Endometrium (tissue), 2 donors: ENCODE results near the gene ARHGAP40.

Experiments
- FAIRE-seq: peaks from 2 replicates; lab custom pipeline; 2012; peaks lifted over from hg19 to GRCh38; lab: Jason Lieb, UNC
- donor health status: control.
- donor health status: control.

The ARHGAP40 gene

DNA sequence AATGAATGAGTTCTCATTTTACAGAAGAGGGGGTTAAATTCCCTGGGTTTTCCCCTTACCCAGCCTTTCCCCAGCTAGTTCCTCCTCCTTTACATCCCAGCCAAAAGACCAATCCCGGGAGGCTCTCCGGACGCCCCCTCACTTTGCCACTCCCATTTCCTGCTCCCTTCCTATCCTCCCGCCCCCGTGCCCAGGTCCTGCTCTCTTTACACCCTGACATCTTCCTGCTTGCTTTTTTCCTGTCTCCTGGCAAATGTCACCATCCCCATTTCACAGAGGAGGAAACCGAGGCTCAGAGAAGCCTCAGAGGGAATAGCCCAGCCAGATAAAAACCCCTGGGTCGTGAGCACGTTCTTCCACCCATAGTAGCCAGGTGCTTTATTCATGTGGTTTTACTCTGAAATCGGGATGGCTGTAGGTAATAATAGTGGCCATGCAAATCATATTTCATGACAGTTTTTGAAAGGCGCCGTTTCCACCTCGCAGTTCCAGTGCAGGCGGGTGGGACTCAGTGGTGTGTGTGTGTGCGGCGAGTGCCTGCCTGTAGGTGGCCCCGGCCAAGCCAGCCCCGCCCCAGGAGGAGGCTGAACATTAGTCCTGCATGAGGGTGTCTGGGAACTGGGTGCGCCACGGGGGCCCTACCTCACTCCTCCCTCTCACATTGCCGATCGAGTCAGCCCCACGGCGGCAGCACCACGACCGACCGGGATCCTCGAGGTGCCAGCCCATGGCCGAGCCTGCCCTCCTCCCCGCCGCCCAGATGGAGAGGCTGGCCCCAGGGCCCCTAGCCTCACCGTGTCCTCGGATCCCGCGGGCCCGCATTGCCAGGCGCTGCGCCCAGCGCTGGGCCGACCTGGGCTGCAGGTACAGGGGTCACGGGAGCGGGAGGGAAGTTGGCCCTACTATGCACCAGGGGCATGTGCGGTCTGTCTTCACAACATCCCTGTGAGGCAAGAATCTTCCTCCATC lies at the start of gene ARHGAP40:
ARHGAP40 (plus strand) TSS at position 594 of the 969 bp plus-strand sequence.
- FAIRE-seq: no peak

DNA sequence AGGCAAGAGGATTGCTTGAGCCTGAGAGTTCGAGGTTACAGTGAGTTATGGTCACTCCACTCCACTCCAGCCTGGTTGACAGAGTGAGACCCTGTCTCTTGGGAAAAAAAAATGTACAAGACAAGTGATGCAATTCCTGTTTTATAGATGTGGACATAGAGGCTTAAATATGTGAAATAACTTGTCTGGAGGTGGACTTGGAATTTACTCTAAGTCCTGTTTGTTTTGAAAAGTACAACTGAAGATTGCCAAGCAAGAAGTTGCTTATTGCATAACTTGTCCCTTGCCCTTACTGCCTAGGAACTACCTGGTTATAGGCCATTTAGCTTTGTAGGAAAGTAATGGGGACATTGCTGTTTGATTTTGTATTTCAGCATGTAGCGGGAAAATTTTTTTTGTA lies 46.6 kb upstream of the ARHGAP40 start:
- FAIRE-seq: no peak

DNA sequence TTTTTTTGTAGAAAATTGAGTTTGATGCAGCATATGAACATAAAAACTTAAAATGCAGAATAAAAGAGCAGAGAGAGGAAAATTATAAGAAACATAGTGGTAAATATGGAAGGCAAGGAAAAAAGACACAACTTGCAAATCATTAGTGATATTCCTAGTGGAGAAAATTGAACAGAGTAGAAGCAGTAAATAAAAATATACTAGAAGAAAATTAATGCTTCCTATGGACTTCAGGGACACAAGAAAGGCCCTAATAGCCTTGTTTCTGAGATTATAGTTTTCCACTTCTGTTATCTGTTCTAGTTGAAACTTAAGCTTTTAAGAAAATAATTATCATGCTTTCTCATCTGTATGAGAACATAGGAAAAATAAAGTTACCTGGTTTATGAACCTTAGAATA lies 46.2 kb upstream of the ARHGAP40 start:
- FAIRE-seq: no peak

DNA sequence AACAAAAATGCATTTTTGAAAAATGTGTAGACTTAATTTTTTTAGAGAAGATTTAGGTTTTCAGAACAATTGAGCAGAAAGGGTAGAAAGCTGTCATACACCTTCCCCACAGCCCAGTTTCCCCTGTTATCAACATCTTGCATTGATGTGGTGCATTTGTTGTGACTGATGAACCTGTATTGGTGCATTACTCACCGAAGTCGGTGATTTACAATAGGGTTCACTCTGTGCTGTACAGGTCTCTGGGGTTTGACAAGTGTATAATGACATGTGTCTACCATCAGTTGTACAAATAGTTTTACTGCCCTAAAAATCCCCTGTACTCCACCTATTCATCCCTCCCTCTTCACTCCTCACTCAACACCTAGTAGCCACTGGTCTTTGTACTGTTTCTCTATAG lies 44.4 kb upstream of the ARHGAP40 start:
- FAIRE-seq: no peak

DNA sequence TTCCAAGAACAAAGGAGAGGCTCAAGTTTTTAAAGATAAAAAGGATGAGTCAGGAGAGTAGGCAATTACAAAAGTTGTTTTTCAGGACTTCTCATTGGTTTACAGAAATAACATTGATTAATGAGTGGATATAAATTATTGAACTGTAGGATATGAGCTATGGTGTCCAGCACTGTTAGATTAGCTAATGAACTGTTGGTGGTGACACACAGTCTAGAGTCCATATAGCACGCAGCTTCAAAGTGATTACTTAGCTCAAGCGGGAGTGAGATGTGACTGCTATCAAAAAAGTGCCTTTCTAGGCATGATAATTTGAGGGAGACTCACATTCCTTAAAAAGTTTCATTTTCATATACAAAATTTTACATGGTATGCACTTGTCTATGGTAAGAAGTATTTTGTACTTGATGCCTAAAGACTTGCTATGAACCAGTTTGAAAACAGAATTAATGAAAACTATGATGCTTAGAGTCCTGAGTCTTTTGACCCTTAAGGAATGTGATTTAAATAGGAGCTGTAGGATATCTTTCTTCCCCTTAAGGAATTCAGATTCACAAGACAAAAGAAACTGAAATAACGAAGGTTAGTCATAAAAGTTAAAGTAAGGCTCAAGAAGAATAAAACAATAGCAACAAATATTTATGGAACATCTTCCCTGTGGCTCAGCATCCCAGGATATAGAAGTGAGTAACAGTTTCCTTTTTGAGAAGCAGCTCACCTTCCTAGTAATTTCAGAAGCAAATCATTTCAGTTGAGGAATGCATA lies 42.8 kb upstream of the ARHGAP40 start:
- FAIRE-seq: no peak

DNA sequence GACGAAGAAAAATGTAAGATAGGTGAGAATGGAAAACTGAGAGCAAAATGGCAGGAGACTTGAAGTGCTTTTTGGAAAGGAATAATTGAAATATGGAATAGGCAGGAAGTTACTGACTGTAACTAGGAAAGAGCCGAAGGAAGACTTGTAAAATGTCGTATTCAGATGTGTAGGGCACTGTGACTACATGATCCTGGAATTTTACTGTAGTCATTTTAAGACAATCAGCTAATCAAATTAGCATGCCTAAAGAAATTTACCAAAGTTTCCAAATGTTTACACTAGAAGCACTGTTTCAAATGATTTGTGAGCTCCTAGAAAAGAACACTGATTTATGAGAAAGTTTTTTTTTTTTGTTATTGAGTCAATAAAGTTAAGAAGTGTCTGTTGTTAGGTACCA lies 41.8 kb upstream of the ARHGAP40 start:
- FAIRE-seq: no peak

DNA sequence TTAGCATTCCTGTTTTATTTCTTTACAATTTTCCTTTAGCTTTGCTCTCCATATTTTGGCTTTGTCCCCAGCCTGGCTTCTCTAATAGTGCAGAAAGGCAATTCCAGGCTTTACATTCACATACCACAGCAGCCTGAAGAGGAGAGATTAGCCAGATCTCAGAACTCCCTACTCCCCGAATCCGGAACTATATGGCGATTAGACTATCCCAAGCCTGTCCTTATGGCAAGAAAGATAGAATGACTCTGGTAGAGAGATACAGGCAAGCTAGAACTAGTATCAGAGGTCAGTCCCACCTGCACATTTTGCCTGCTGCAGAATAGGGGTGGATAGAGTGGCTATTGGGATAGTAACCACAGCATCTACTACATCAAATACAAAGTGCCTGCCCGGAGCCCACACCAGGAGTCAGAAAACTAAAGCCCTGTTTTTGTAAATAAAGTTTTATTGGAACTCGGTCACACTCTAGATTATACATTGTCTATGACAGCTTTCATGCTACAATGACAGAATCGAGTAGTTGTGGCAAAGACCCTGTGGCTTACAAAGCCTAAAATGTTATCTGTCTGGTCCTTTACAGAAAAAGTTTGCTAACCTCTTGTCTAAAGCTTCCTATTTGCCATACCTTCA lies 37.7 kb upstream of the ARHGAP40 start:
- no peak for FAIRE-seq

DNA sequence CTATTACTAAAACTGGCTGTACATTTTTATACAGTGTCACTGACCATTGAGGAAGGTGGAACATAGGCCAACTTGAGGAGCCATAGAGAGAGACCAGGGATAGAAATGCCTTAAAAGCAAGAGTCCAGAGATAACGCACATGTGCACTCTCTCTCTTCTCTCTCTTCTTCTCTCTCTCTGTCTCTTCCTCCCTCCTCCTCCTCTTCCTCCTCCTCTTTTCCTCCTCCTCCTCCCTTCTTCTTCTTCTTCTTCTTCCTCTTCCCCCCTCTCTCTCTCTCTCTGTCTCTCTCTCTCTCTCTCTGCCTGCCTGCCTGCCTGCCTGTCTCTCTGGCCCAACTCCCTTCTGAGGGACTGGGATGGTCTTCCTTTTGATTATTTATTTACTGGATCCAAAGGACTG lies 36.9 kb upstream of the ARHGAP40 start:
- FAIRE-seq: no peak

DNA sequence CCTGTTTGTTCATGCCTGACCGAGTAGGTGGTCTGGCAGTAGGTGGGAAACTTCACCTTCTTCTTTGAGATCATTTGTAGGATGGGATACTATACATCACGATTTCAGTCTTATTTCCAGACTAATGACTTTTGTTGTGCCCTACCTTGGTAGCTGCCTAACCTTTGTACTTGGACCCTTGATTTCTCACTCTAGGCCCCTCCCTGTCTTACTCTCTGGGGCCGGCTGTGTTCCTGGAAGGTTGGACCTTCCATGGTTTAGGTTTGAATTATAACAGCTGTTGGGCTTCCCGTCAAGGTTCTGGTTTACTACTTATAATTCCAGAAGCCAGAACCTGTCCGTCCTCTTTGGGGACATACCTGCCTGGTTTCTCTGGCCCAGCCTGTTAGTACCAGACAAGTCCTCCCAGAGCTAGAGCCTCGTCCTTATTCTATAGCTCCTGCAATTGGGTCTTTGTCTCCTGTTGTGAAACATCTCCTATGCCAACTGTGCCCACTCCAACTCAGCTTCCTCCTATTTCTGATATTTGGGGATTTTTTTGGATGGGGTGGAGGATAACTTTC lies 35.5 kb upstream of the ARHGAP40 start:
- no peak for FAIRE-seq

DNA sequence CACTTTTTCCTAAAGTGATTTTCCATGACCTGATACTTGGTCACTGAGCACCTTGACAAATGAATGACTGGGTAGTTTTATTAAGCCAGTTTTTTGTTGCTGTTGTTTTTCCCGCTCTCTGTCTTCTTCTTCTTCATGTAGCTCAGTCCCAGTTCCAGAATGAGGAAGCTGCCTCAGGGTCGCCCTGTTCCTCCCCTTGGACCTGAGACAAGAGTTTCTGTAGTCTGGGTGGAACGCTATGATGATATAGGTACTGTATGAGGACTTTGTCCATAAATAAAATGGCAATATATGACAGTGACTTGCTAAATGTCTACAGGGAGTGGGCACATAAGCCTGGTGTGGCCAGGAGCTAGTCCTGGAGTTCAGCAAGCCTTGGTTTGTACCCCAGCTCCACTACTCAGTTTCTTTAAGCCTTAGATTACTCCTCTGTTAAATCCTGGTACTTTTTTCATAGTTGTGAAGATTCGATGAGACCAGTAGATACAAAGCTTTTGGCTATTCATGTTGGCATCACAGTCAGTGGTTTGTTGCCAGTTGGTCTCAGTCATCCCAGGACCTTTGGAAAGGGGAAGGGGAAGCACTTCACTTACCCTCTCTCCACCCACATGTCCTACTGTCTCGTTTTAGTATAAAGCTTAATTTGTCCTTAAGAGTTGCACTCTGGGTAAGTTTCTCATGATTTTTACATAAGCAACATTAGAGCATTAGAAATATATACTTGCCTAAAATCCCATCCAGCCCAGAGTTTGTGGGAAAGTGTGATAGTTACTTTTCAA lies 31.7 kb upstream of the ARHGAP40 start:
- FAIRE-seq: no peak

DNA sequence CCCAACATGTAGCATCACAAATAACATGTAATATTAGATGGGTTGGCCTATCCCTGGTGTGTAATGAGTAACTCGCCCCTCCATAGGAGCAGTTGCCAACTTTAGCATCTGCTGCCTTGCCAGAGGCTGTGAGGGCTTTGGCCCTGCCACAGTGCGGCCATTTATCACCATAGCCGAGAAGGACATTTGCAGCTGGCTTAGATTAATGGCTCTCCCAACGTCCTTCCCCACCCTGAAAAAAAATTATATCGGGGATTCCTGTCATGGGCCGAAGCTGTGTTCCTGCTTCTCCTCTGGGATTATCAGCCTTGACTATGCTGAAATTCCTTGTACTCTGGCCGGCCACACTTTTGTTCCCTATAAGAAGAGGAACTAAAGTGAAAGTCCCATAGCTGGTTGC lies 28.2 kb upstream of the ARHGAP40 start:
- no peak for FAIRE-seq

DNA sequence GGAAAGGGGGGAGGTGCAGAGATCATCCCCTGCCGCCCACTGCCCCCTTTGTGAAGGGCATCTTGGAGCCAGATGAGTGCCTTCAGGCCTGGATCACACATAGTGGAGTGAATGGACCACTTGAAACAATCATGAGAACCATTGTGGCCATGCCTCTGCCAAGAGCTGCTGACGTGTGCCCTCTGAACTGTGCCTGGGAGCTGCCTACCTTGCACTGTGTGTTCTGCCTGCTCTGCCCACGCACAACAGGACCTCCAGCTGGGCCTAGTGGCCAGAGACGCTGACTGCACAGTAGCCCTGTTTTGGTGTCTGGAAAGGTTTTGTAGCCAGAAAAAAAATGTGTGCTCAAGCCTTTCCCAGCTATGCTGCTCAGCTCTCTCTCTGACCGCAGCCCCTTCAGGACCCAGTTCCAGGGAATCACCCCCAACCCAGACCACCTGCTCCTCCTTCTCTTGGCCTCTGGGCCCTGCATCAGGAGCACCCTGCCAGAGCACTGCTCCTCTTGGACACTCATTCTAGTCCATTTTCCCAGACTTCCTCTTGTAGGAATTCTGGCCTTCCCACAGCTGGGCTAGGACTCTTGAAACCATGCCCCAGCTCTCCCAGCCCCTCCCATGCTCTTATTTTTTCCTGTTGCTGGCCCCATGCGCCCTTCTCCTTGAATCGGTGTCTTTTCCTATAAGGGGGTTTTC lies 22.2 kb upstream of the ARHGAP40 start:
- no peak for FAIRE-seq

DNA sequence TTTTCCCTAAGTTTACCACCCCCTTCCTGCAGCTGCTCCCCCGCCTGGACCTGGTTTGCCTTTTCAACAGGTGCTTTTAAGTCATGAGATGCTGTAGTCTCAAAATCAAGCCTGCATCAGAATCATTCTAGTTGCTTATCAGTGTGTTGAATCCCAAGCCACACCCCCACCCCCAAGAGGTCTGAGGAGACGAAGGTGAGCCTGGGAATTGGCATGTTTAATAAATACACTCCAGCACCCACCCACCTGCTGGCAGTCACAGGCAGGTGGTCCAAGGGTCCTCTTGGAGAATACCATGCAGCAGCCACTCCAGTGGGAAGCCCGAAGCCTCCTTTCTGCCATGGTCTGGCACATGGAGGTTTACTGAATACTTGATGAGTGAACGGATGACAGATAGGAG lies 21.7 kb upstream of the ARHGAP40 start:
- FAIRE-seq: no peak

DNA sequence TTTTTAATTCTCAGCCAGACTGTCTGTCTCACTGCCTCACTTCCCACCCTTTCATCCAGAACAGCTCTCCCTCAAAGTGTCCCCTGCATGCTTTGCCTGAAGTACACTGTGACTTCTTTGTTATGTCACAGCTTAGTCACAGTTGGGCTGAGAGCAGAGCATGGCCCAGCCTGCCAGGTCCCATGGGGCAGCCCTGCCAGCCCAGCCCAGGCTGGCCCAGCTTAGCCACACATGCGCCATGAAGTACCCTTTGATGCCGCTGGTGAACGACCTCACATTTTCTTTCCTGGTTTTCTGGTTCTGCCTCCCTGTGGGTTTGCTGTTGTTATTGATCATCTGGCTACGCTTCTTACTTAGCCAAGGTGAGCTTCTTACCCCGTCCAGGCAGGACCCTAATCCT lies 20.6 kb upstream of the ARHGAP40 start, which contains the start of gene ADIG:
ADIG (plus strand) TSS at position 185 of the 400 bp plus-strand sequence; CDS start at position 239, 54 bp downstream.
- no peak for FAIRE-seq

DNA sequence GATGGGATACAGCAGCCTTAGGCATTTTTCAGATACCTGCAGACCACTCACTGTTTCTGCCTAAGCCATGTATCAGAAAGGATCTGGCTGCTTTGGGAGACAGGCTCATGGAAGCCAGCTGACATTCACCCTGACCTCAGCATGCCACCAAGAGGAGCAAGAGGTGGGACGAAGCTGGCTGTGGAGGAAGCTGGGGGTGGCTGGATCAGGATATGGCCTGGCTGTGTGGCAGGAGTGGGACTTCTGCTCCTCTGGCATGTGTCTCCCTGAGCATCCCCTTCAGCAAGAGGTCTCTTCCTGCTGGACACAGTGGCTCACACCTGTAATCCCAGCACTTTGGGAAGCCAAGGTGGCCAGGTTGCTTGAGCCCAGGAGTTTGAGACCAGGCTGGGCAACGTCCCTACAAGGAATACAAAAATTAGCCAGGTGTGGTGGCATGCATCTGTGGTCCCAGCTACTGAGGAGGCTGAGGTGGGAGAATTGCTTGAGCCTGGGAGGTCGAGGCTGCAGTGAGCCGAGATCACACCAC lies 19.7 kb upstream of the ARHGAP40 start:
- no peak for FAIRE-seq

DNA sequence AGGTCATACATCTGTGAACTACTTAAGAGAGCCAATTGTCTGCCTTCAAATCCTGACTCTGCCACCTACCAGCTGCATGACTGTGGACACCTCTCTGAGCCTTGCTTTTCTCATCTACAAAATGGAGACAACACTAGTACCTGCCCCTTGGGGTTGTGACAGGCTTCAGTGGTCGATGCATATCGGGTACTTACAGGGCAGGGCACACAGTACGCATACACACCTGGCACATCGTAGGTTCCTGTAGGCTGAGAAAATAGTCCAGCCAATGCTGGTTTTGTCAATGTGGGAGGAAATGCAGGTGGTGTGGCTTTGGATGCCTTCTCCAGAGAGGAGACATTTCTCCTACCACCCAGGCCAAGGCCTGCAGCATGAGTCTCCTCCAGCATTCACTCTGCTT lies 18.3 kb upstream of the ARHGAP40 start:
- no peak for FAIRE-seq

DNA sequence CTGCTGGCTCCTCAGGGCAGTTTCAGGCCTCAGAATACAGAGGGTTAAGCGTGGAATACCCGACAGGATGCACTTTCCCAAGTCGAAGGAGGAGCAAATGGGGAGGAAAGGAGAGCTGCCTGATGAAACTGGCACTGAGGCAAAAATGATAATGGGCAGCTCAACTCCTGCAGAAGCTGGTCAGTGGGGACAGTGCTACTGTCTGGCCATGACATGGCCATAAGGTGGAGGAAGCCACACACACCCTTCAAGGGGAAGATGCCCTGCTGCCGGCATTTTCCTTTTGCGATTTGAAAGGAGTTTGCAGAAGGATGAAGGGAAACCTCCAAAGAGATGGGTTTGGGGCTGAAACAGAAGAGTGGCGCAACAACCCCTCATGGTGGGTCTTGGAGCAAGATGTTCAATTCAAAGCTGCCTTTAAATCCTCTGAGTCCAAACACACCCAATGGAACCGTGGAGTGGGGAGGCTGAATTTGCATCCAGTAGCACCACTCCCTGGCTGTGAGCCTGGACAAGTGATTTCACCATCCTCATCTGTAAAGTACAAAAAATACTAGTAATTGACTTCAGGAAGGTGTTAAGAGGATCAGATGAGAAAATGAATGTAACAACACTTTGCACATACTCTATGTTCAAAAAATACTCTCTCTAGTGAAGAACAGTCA lies 17.4 kb upstream of the ARHGAP40 start:
- FAIRE-seq: no peak

DNA sequence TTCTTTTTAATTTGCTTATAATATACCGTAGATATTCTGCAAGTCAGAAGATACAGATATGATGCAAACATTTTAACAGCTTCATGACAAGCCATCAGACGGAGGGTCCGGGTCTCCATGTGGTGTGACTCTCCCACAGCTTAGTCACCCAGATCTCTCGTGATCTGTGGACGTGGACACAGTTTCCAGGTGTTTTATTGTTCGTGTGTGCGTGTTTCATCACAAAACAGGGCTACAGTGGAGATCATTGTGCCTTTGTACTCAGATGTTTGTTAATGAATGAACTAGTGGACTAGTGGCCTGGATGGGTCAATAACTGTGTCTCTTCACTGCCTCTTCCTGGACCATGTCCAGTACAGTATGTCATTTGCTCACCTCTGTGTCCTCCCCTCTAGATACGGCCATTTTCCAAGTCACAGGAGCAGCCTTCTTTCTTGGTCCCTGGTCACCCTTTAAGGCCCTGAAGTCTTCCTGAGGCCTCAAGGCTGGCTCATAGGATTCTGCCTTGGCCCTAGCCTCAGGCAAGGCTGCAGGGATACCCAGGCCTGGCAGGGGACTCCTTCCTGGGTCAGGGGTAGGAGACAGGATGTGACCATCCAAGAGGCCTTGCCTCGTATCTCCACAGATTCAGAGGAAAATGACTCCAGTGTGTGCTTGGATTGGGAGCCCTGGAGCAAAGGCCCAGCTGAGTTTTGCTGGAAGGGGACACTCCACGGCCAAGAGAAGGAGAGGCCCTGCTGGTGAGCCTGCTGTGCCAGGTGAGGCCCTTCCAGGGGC lies 16.0 kb upstream of the ARHGAP40 start:
- no peak for FAIRE-seq

DNA sequence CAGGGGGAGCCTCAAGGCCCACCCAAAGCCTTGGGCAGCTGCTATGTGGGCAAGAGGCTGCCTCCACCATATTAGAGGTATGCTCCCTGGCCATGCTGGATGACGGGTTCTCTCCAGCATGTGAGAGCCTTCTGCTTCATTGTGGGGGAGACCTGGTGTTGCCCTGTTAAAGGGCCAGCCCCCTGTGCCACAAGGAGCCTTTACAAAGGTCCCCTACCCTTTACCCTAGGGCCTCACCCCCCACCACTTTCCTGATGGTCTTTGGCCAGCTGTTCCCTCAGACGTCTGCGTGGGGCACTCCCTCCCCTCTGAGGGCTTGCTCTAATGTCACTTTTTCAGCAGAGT lies 15.5 kb upstream of the ARHGAP40 start:
- no peak for FAIRE-seq
